GM13976 (cell line): Measurements from ENCODE around the gene TERB1.

Source experiments
- DNase-seq: peaks from one replicate; pipeline ENCODE4 v3.0.0; 2012; ENCODE audit warnings: low spot score
- in situ Hi-C: fragments of 300-500 bp; cut with MboI; formaldehyde crosslinking; loops from one replicate; pipeline ENCODE4 v1.12.0; 2022; ENCODE audit warnings: low sequenced_read_pairs, mixed read lengths, inconsistent platforms; ENCODE audit not compliant: unreplicated experiment
- TF ChIP-seq, protein P1 (sequence below): IDR thresholded peaks from 2 replicates; pipeline ENCODE4 v1.5.1; 2012; ENCODE audit warnings: borderline replicate concordance, mild to moderate bottlenecking; ENCODE audit not compliant: insufficient read depth; ENCODE audit errors: extremely low read depth, missing control alignments, control extremely low read depth

TERB1 gene

GRCh38 chr16:66751992-66752322 lies 49.4 kb downstream of the TERB1 start:
- TF ChIP-seq, protein P1, sequence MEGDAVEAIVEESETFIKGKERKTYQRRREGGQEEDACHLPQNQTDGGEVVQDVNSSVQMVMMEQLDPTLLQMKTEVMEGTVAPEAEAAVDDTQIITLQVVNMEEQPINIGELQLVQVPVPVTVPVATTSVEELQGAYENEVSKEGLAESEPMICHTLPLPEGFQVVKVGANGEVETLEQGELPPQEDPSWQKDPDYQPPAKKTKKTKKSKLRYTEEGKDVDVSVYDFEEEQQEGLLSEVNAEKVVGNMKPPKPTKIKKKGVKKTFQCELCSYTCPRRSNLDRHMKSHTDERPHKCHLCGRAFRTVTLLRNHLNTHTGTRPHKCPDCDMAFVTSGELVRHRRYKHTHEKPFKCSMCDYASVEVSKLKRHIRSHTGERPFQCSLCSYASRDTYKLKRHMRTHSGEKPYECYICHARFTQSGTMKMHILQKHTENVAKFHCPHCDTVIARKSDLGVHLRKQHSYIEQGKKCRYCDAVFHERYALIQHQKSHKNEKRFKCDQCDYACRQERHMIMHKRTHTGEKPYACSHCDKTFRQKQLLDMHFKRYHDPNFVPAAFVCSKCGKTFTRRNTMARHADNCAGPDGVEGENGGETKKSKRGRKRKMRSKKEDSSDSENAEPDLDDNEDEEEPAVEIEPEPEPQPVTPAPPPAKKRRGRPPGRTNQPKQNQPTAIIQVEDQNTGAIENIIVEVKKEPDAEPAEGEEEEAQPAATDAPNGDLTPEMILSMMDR: no peak
- no peak for DNase-seq
- in situ Hi-C loops: no loop called here

DNA sequence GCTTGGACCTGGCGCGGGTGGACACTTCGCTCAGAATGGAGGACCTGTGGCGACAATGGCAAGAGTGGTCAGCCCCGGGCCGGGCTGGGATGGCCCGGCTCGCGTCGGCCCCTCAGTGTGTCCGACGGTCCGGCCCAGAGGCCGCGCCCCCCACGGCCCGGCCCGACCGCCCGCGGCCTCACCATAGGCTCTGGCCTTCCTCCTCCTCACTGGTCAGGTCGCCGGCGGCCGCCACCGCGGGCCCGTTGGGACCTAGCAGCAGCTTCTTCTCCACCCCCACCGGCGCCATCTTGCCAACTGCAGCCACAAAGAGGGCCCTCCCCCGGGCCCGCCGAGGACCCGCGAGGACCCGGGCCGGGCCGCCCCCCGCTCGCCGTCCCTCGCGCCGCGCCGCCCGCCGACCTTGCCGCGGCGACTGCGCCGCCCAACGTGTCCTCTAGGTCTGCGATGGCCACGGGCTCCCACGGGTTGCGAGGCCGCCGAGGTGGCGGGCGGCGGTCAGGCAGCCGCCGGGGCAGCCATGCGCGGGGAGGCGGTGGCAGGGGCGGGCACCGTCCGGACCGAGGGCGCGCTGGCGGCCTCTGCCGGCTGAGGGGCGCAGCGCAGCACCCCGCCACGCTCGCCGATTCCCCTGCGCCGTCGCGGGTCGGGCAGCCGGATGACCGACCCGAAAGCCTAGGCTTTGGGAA lies 49.9 kb downstream of the TERB1 start, which contains the start of gene DYNC1LI2:
DYNC1LI2 (minus strand) TSS at position 307 of the 689 bp plus-strand sequence; CDS start at position 289, 18 bp downstream.
- peak; percentile 96 for DNase-seq
- in situ Hi-C loops: no loop called here
- TF ChIP-seq, protein P1: peak; percentile 99

GRCh38 chr16:66751053-66751302 lies 50.4 kb downstream of the TERB1 start:
- TF ChIP-seq, protein P1: no peak
- in situ Hi-C loops: no loop called here
- no peak for DNase-seq

GRCh38 chr16:66750279-66751052 lies 50.9 kb downstream of the TERB1 start:
- in situ Hi-C loops: no loop called here
- peak; percentile 27 for DNase-seq
- TF ChIP-seq, protein P1: no peak

- in situ Hi-C loops: no loop called here
- no peak for DNase-seq
- TF ChIP-seq, protein P1: no peak
Observed at GRCh38 chr16:66746682-66747081, 54.7 kb downstream of the TERB1 start.

- TF ChIP-seq, protein P1: no peak
- in situ Hi-C loops: no loop called here
- DNase-seq: no peak
Observed at GRCh38 chr16:66746048-66746447, 55.3 kb downstream of the TERB1 start.
